Activated naive CD8-positive, alpha-beta T cell treated with anti-CD3 and anti-CD28 coated beads, Interleukin-2, amount 10 ng/mL, durations not matched to agents 7 days and 5 days (primary cell): ENCODE data around the gene SLC41A2. TPM values are rescaled to one million over a fixed set of nuclear protein-coding genes. Genes with fewer than 3 reads are reported as not detected.

Experiments used
- total RNA-seq, 2 experiments: library from RNA; stranded (reverse); gene quantifications; one replicate each; pipeline ENCODE4 v1.2.3, GENCODE V29; 2021

Gene SLC41A2
- total RNA-seq, 2 experiments from 2014 or later, result 0.54 to 3.1 TPM

Other genes with a start within 250 kb of the SLC41A2 start
- 10 to 100 TPM; 11.3 to 11.8 TPM for gene NOPCHAP1, start 28.0 kb upstream of the SLC41A2 start, total RNA-seq
- 1 to 10 TPM in 1 of 2 experiments, under 1 TPM in 1; 0.14 to 1.2 TPM for gene ALDH1L2, start 126.2 kb upstream of the SLC41A2 start, total RNA-seq
- 10 to 100 TPM; 48.3 to 49.8 TPM for gene WASHC4, start 149.4 kb upstream of the SLC41A2 start, total RNA-seq